Measurements from ENCODE around the gene EME2.

Gene EME2

GRCh38 chr16:1745900-1746692, 26.5 kb upstream of the EME2 start:
- DNase-seq: no peak

- DNase-seq: no peak
These were observed 25.9 kb upstream of the EME2 start for GRCh38 chr16:1746693-1747195.

GRCh38 chr16:1747934-1748333, 24.7 kb upstream of the EME2 start:
- DNase-seq: no peak

GRCh38 chr16:1749152-1750117, 23.2 kb upstream of the EME2 start:
- no peak for DNase-seq

GRCh38 chr16:1751946-1752345, 20.7 kb upstream of the EME2 start:
- DNase-seq: no peak

GRCh38 chr16:1752853-1753252, 19.8 kb upstream of the EME2 start:
- peak; percentile 68 for DNase-seq

- DNase-seq: no peak
These were observed 18.4 kb upstream of the EME2 start for GRCh38 chr16:1754204-1754603.

- DNase-seq: no peak
These were observed 14.7 kb upstream of the EME2 start for GRCh38 chr16:1757714-1758461.

GRCh38 chr16:1758923-1759322, 13.7 kb upstream of the EME2 start:
- DNase-seq: no peak

- DNase-seq: no peak
These were observed 13.1 kb upstream of the EME2 start for GRCh38 chr16:1759511-1759910.

- DNase-seq: no peak
These were observed 11.7 kb upstream of the EME2 start for GRCh38 chr16:1760911-1761310.

- DNase-seq: no peak
These were observed 10.9 kb upstream of the EME2 start for GRCh38 chr16:1761751-1762150.

GRCh38 chr16:1762196-1762878, 10.3 kb upstream of the EME2 start:
- DNase-seq: peak; percentile 84

GRCh38 chr16:1762879-1763520, 9.6 kb upstream of the EME2 start:
- no peak for DNase-seq

- DNase-seq: peak; percentile 84
These were observed 8.8 kb upstream of the EME2 start for GRCh38 chr16:1763521-1764511.

GRCh38 chr16:1764971-1765370, 7.6 kb upstream of the EME2 start:
- no peak for DNase-seq

- no peak for DNase-seq
These were observed 6.8 kb upstream of the EME2 start for GRCh38 chr16:1765826-1766225.

- no peak for DNase-seq
These were observed 6.4 kb upstream of the EME2 start for GRCh38 chr16:1766231-1766630.

GRCh38 chr16:1766701-1767100, 5.9 kb upstream of the EME2 start:
- DNase-seq: no peak
